ENCODE measurements around the gene FAM90A1. TPM values are rescaled to one million over a fixed set of nuclear protein-coding genes. Genes with fewer than 3 reads are reported as not detected.
"Not testable (repeated sequence)": the region's sequence is repeated elsewhere in the genome, so short reads cannot be mapped to it uniquely, and the experiment has no call there.

FAM90A1 gene
- under 0.01 TPM in 1 of 2 replicates, not detected in the other for total RNA-seq

GRCh38 chr12:8226992-8227731 is at the start of gene FAM90A1:
Gene FAM90A1 (minus strand): TSS chr12:8227618. CDS start chr12:8224832, 2,786 bp downstream.
- DNase-seq (ENCODE audit: low read depth) = not testable (repeated sequence)
- H3K4me3 ChIP-seq (ENCODE audit: low read depth, low read length) = peak within 1 kb of the TSS; percentile 51

DNA sequence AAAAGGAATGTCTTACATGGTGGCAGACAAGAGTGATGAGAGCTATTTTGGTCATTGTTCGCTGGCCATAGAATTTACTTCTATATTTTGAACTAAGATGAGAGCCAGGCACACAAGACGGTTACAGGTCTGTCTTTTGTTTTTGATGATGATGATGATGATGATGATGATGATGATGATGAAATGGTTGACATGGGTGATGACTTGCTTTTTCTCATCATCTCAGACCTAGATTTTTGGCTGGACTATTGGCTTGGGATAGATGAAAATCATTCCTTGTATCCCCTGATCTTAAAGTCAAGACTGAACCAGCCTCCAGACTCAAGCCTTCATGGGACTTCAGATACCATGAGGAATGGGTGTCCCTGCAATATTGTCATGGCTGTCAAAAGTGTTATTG is 49.0 kb upstream of the FAM90A1 start:
- not testable (repeated sequence) for DNase-seq (ENCODE audit: low read depth); H3K4me3 ChIP-seq (ENCODE audit: low read depth, low read length)

- not testable (repeated sequence) for H3K4me3 ChIP-seq (ENCODE audit: low read depth, low read length); DNase-seq (ENCODE audit: low read depth)
Measured at GRCh38 chr12:8266706-8267105, 39.3 kb upstream of the FAM90A1 start.

- DNase-seq (ENCODE audit: low read depth) = not testable (repeated sequence)
Measured at GRCh38 chr12:8264236-8264635, 36.8 kb upstream of the FAM90A1 start.

DNA sequence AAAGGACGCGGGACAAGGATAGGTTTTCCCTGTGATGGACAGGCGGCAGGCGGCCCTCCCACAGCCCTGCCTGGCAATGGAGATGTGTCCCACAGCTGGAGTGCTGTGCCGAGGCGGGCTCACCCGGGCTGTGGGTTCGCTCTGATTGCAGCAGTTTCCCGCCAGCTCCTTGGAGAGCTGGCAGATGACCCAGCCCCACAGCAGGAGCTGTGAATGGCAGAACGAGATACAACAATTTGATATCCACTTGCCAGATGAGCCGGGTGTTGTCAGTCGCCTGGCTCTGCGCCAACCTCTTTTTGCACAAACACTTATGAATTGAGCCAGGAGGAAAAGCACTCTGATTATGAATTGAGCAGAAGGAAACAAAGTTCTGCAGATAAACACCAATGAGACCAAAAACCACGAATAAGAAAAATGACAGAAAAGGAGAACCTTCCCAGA is 33.7 kb upstream of the FAM90A1 start:
- H3K4me3 ChIP-seq (ENCODE audit: low read depth, low read length); DNase-seq (ENCODE audit: low read depth): not testable (repeated sequence)

More at GRCh38 chr12:8264236-8264635, 36.8 kb upstream of the FAM90A1 start:
- not testable (repeated sequence) for H3K4me3 ChIP-seq (ENCODE audit: low read depth, low read length)

GRCh38 chr12:8256356-8256755 is 28.9 kb upstream of the FAM90A1 start:
- not testable (repeated sequence) for DNase-seq (ENCODE audit: low read depth); H3K4me3 ChIP-seq (ENCODE audit: low read depth, low read length)

GRCh38 chr12:8254705-8255104 is 27.3 kb upstream of the FAM90A1 start:
- not testable (repeated sequence) for DNase-seq (ENCODE audit: low read depth); H3K4me3 ChIP-seq (ENCODE audit: low read depth, low read length)

- H3K4me3 ChIP-seq (ENCODE audit: low read depth, low read length); DNase-seq (ENCODE audit: low read depth): not testable (repeated sequence)
Measured at GRCh38 chr12:8252056-8252818, 24.8 kb upstream of the FAM90A1 start.

- DNase-seq (ENCODE audit: low read depth); H3K4me3 ChIP-seq (ENCODE audit: low read depth, low read length): not testable (repeated sequence)
Measured at GRCh38 chr12:8251616-8252015, 24.2 kb upstream of the FAM90A1 start.

DNA sequence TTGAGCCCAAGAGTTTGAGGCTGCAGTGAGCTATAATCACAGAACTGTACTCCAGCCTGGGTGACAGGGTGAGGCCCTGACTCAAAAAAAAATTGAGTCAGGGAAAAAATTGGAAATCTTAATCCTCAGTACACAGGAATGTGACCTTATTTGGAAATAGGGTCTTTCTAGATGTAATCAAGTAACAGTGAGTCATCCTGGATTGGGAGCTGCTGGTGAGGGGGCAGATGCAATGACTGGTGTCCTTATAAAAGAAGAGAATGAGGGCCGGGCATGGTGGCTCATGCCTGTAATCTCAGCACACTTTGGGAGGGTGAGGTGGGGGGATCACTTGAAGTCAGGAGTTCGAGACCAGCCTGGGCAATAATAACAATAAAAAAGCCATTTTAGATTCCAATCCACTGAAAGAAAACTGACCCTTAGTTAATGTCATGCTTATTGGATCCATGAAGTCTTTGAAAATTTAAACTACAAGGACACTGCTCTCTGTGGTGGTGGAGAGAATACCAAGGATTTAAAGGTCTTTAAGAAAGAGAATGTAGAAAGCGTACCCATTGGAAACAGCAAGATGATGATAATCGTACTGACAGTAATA is 19.6 kb upstream of the FAM90A1 start:
- peak; percentile 72 for DNase-seq (ENCODE audit: low read depth)
- H3K4me3 ChIP-seq (ENCODE audit: low read depth, low read length) = not testable (repeated sequence)

DNA sequence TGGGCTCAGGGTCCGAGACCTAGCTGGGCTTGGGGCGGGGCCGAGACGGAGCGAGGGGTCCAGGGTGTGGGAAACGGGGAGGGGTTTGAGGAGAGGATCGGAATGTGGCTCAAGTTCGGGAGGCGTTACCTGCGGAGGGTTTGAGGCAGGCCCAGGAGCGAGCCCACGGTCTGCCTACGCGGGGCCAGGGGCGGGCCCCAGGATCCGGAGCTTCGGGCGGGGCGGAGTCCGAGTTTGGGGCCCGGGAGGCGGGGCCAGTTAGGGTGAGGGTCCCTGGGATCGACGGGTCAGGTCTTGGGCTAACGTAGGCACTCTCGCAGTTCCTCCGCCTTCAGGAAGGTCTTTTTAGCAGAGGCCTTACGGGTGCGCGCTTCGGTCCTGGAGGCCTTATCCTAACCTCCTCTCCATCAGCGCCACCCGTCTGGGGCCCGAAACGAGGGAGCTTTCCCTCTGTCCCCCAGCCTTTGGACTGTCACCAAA is 16.3 kb upstream of the FAM90A1 start:
- not testable (repeated sequence) for DNase-seq (ENCODE audit: low read depth)
- peak overlapping the region; percentile 66 for H3K4me3 ChIP-seq (ENCODE audit: low read depth, low read length)

- H3K4me3 ChIP-seq (ENCODE audit: low read depth, low read length) = peak overlapping the region; percentile 69
- peak; percentile 98 for DNase-seq (ENCODE audit: low read depth)
Measured at GRCh38 chr12:8242880-8243681, 15.7 kb upstream of the FAM90A1 start.

DNA sequence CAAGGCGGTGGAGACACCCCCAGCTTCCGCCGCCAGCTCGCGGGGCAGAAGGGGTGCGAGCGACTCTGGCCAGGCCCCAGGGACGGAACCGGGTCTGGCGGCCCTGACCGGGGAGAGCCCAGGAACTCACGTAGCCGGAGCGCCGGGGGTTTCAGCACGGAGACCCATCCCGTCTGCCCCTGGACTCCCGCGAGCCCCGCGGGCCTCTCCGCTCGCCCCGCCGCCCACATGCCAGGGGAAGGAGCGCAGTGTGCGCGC is 15.1 kb upstream of the FAM90A1 start:
- not testable (repeated sequence) for DNase-seq (ENCODE audit: low read depth)

GRCh38 chr12:8241917-8242621 is 14.7 kb upstream of the FAM90A1 start:
- H3K4me3 ChIP-seq (ENCODE audit: low read depth, low read length) = peak overlapping the region; percentile 69
- peak; percentile 33 for DNase-seq (ENCODE audit: low read depth)

More for the DNA sequence above, 15.1 kb upstream of the FAM90A1 start:
- peak overlapping the region; percentile 69 for H3K4me3 ChIP-seq (ENCODE audit: low read depth, low read length)

DNA sequence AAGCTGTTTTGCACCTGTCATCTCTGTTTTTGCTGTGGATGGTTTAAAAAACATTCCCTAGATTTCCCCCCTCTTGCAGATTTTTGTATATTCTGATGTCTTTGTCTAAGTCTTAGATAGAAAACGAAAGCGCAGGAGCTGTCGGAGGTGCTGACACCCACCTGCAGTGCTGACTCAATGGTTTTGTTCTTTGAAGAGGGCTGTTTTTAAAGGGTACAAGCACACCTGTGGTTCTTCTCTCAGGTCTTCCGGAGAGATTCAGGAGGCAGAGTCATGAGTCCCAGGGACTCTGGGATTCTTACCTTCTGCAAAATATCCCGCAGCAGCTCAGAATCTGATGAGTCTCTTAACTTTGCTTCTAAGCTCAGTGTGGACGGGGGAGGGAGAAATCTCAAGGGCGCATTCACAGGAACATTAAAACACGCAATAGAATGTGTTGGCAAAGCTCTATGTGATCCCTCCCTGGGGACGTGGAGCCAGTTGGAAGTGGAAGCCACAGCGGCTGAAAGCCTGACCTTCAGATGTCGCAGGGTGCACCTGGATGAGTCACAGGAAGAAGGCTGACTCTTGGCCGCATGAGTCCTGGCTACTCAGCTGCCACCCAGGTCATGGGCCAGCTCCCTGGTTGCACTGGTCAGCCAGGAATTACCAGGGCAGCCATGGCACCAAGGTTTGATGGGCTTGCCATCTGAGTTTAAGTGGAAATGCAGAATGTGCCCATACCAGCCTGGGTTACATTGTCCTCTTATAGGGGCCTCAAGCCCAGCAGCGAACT is 13.1 kb upstream of the FAM90A1 start:
- DNase-seq (ENCODE audit: low read depth) = not testable (repeated sequence)

DNA sequence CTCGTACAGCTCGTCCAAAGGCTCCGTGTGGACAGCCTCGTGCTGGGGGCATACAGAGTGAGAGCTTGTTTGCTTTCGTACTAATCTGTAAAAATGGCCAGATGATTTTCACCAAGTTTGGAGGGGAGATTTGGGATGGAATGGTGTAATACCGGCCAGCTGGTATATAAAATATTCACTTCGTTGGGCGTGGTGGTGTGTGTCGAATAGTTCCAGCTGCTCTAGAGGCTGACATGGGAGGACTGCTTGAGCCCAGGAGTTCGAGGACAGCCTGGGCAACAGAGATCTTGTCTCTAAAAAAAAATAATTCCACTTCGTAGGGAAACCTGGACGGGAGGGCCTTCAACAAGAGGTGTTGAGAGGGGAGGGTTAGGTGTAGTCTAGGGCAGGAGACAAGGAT is 9.6 kb upstream of the FAM90A1 start:
- H3K4me3 ChIP-seq (ENCODE audit: low read depth, low read length) = not testable (repeated sequence)
- peak; percentile 55 for DNase-seq (ENCODE audit: low read depth)

More for the DNA sequence above, 13.1 kb upstream of the FAM90A1 start:
- H3K4me3 ChIP-seq (ENCODE audit: low read depth, low read length) = not testable (repeated sequence)

Measured in fibroblast of villous mesenchyme (primary cell).